Nephron (organoid): Measurements from ENCODE around the gene COL6A2.
"Not testable (repeated sequence)": the region's sequence is repeated elsewhere in the genome, so short reads cannot be mapped to it uniquely, and the experiment has no call there.

ENCODE experiments used
- H3K27ac Mint-ChIP-seq, 3 experiments: 2 replicates each; pipeline ENCODE4 v1.8.0; 2020; ENCODE audit warnings: mixed read lengths in 3 of 3, mild to moderate bottlenecking in 2 of 3, moderate library complexity in 1 of 3
- H3K27me3 Mint-ChIP-seq: 2 replicates; pipeline ENCODE4 v1.8.0; 2021; ENCODE audit warnings: low read depth, mild to moderate bottlenecking, moderate library complexity, mixed read lengths
- H3K36me3 Mint-ChIP-seq: 2 replicates; pipeline ENCODE4 v1.8.0; 2020; ENCODE audit warnings: low read depth, mixed read lengths
- H3K4me1 Mint-ChIP-seq: 2 replicates; pipeline ENCODE4 v1.8.0; 2020; ENCODE audit warnings: mixed read lengths
- H3K4me3 Mint-ChIP-seq, 3 experiments: 2 replicates each; pipeline ENCODE4 v1.8.0; 2020; ENCODE audit warnings: mild to moderate bottlenecking in 3 of 3, mixed read lengths in 3 of 3, moderate library complexity in 2 of 3
- H3K9me3 Mint-ChIP-seq: 2 replicates; pipeline ENCODE4 v1.8.0; 2020; ENCODE audit warnings: mixed read lengths
- TF ChIP-seq, protein P1 (sequence below), 3 experiments: fragments of 200-600 bp; sonication (generic); IDR thresholded peaks; one replicate each; pipeline ENCODE4 v1.5.0; 2021; ENCODE audit warnings: antibody characterized with exemption in 3 of 3; ENCODE audit not compliant: unreplicated experiment in 3 of 3

Gene COL6A2

DNA sequence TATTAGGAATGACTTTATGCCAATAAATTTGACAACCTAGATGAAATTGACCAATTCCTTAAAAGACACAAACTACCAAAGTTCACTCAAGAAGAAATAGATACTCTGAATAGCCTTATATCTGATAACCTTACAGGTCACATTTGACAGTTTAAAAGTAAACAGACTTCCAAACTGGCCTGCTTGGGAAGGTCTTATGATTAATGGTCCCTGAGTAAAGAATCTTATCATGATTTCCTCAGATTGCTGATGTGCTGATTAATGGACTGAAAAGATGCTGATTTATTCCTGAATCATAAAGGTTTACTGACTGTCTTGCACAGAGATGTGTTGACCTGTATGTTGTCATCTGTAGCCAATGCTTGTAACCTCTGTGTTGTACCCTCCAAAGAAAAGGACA is 67.2 kb downstream of the COL6A2 start:
- Mint-ChIP-seq H3K4me3 (no peak overlapping the region), H3K4me1 (peaks cover 7% of the 10 kb centered on the region), H3K36me3 (peaks cover 45% of the 10 kb centered on the region), H3K27ac (no peak overlapping the region), H3K9me3 (no peaks in the 10 kb centered on the region), H3K27me3 (no peaks in the 10 kb centered on the region)
- TF ChIP-seq, protein P1, sequence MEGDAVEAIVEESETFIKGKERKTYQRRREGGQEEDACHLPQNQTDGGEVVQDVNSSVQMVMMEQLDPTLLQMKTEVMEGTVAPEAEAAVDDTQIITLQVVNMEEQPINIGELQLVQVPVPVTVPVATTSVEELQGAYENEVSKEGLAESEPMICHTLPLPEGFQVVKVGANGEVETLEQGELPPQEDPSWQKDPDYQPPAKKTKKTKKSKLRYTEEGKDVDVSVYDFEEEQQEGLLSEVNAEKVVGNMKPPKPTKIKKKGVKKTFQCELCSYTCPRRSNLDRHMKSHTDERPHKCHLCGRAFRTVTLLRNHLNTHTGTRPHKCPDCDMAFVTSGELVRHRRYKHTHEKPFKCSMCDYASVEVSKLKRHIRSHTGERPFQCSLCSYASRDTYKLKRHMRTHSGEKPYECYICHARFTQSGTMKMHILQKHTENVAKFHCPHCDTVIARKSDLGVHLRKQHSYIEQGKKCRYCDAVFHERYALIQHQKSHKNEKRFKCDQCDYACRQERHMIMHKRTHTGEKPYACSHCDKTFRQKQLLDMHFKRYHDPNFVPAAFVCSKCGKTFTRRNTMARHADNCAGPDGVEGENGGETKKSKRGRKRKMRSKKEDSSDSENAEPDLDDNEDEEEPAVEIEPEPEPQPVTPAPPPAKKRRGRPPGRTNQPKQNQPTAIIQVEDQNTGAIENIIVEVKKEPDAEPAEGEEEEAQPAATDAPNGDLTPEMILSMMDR (IDR thresholded peaks at IDR 0.05; ENCODE audit: unreplicated experiment in 3 of 3) = no peak

DNA sequence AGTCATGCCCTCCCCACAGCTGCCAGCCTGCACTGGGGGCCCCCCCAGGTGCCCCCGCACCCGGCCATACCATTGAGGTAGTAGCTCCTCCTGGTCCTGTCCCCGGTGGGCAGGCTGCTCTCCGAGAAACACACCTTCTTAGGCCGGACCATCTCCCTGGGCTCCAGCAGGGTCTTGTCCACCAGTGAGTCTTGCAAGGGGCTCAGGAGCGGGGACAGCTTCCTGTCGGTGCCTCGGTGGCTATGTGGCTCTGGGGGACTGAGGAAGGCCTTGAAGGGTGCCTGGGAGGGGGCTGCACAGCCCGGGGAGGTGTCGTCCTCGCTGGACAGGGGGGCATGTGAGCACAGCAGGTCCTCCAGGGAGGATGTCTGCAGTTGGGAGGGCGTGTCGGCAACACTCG is 70.3 kb downstream of the COL6A2 start:
- Mint-ChIP-seq H3K9me3 (peaks cover 8% of the 10 kb centered on the region), H3K27ac (no peak overlapping the region), H3K27me3 (no peaks in the 10 kb centered on the region), H3K36me3 (peaks cover 46% of the 10 kb centered on the region), H3K4me1 (peaks cover 3% of the 10 kb centered on the region), H3K4me3 (no peak overlapping the region)
- TF ChIP-seq, protein P1 (IDR thresholded peaks at IDR 0.05; ENCODE audit: unreplicated experiment in 3 of 3) = no peak

DNA sequence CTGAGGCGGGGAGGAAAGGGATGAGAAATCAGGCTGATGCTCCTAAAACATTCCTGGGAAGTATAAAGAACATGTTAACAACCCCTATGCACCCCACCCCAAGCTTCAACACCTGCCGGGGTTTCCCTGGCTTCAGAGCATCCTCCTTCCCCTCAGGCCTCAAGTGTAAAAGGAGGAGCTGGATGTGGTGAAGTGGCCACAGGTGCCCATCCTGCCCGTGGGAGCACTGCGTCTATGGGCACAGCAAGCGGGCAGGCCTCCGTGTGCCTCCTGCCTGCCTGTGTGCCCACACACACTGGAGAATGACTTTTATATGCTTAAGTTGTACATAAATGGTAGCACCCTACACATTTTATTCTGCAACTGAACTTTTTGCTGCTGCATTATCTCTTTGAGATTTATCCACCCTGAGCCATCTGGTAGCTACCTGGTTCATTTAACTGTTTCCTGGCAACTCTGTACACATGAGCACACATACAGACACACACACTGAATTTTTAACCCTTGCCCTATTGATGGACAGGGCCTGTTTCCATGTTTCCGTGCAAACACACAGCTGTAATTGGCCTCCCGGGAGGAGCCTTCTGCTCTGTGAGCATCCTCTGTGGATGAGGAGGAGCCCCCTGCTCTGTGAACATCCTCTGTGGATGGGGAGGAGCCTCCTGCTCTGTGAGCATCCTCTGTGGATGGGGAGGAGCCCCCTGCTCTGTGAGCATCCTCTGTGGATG is 70.9 kb downstream of the COL6A2 start:
- Mint-ChIP-seq H3K9me3 (peaks cover 13% of the 10 kb centered on the region), H3K27me3 (no peaks in the 10 kb centered on the region)

DNA sequence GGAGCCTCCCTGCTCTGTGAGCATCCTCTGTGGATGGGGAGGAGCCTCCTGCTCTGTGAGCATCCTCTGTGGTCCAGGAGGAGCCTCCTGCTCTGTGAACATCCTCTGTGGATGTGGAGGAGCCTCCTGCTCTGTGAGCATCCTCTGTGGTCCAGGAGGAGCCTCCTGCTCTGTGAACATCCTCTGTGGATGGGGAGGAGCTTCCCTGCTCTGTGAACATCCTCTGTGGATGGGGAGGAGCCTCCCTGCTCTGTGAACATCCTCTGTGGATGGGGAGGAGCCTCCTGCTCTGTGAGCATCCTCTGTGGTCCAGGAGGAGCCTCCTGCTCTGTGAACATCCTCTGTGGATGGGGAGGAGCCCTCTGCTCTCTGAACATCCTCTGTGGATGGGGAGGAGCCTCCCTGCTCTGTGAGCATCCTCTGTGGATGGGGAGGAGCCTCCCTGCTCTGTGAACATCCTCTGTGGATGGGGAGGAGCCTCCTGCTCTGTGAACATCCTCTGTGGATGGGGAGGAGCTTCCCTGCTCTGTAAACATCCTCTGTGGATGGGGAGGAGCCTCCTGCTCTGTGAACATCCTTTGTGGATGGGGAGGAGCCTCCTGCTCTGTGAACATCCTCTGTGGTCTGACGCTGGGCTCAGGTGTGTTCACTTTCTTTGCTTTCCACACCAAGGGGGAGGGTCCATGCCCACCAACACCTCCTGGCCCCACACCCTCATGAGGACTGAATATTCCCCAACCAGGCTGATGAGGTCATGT is 72.7 kb downstream of the COL6A2 start:
- Mint-ChIP-seq H3K9me3 (peaks cover 27% of the 10 kb centered on the region), H3K36me3 (peaks cover 46% of the 10 kb centered on the region)
- H3K27ac Mint-ChIP-seq, H3K27me3 Mint-ChIP-seq, H3K4me1 Mint-ChIP-seq, H3K4me3 Mint-ChIP-seq: not testable (repeated sequence)

More for the DNA sequence above, 70.9 kb downstream of the COL6A2 start:
- no peaks in the 10 kb centered on the region for H3K4me1 Mint-ChIP-seq
- no peak overlapping the region for H3K4me3 Mint-ChIP-seq
- no peak overlapping the region for H3K27ac Mint-ChIP-seq
- TF ChIP-seq, protein P1 (IDR thresholded peaks at IDR 0.05; ENCODE audit: unreplicated experiment in 3 of 3) = no peak
- peaks cover 47% of the 10 kb centered on the region for H3K36me3 Mint-ChIP-seq

DNA sequence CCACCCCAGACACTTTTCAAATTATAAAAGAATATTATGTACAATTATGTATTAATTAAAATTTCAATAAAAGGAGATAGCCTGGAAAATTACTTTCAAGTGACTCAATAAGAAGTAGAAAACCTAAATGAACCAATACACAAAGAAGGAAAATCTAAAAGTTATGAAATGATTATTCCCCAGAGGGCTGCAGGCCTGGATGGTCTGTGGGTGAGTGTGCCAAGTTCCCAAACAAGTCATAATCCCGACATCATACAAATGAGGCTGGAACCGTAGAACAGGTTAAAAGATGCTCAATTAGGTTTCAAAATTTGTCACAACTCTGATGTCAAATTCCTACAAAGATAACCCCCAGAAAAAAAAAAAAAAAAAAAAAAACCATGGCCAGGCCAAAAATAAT is 73.7 kb downstream of the COL6A2 start:
- no peaks in the 10 kb centered on the region for H3K4me1 Mint-ChIP-seq
- H3K27ac Mint-ChIP-seq = no peak overlapping the region
- H3K27me3 Mint-ChIP-seq = no peaks in the 10 kb centered on the region
- TF ChIP-seq, protein P1 (IDR thresholded peaks at IDR 0.05; ENCODE audit: unreplicated experiment in 3 of 3) = no peak
- peaks cover 49% of the 10 kb centered on the region for H3K36me3 Mint-ChIP-seq
- peaks cover 37% of the 10 kb centered on the region for H3K9me3 Mint-ChIP-seq
- no peak overlapping the region for H3K4me3 Mint-ChIP-seq

DNA sequence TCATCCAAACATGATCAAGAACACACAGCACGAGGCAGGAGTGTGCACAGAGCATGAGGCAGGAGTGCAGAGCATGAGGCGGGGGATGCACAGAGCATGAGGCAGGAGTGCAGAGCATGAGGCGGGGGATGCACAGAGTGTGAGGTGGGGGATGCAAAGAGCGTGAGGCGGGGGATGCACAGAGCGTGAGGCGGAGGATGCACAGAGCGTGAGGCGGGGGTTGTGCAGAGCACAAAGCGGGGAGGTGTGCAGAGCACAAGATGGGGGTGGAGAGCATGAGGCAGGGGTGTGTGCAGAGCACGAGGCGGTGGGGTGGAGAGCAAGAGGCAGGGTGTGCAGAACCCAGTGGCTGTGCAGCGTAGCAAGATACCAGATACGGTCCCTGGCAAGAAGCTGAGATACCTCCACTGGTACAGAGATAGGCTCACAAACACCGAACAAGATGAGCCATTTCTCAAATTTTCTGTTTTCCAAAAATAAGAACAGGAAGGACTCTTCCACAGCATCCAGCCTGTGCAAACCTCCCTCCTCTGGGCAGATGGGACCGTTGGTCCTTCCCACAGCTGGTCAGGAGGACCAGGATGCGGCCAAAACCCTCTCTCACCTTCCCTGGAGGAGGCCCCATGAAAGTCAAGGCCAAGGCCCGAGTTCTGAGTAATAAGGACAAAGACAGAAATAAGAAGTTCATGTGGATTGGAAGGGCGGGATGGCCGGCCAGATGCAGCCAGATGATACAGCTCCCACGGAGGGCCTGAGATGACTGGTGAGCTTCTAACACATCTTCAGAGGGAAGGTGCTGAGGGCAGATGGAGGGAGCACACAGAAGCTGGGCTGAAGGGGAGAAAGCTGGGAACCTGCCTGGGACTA is 74.3 kb downstream of the COL6A2 start:
- Mint-ChIP-seq H3K4me3 (no peak overlapping the region), H3K27ac (no peak overlapping the region), H3K9me3 (peaks cover 44% of the 10 kb centered on the region), H3K27me3 (no peaks in the 10 kb centered on the region), H3K4me1 (no peaks in the 10 kb centered on the region), H3K36me3 (peaks cover 51% of the 10 kb centered on the region)
- TF ChIP-seq, protein P1 (IDR thresholded peaks at IDR 0.05; ENCODE audit: unreplicated experiment in 3 of 3) = no peak
